BJ (cell line): ENCODE data around the gene EHBP1. TPM values are rescaled to one million over a fixed set of nuclear protein-coding genes. Genes with fewer than 3 reads are reported as not detected.

Experiments used
- CTCF ChIA-PET: fragments of 350-600 bp; formaldehyde crosslinking; extraction: SDS; loops from one replicate; lab custom pipeline; 2021; ENCODE audit warnings: antibody characterized with exemption, inconsistent platforms; lab: Yijun Ruan, JAX
- POLR2A ChIA-PET: fragments of 300-600 bp; sonication (Branson Sonifier 250); formaldehyde crosslinking; extraction: SDS; loops from one replicate; lab custom pipeline; 2021; ENCODE audit warnings: antibody characterized with exemption; lab: Charles Lee
- DNase-seq: peaks from one replicate; pipeline ENCODE4 v3.0.0-alpha.2; 2011; ENCODE audit warnings: low read depth
- H3K27me3 ChIP-seq: 2 replicates; pipeline ENCODE4 v1.6.0; 2011; ENCODE audit warnings: low read length; ENCODE audit not compliant: control insufficient read depth, insufficient read depth
- H3K36me3 ChIP-seq: 2 replicates; pipeline ENCODE4 v1.5.1; 2011; ENCODE audit warnings: low read length; ENCODE audit not compliant: control insufficient read depth, insufficient read depth
- H3K4me3 ChIP-seq: 2 replicates; pipeline ENCODE4 v1.5.1; 2011; ENCODE audit warnings: low read depth, mild to moderate bottlenecking, control low read depth, low read length
- polyA plus RNA-seq: library from polyadenylated mRNA; depleted of rRNA; stranded (reverse); fragments of >200 nt; gene quantifications from 2 replicates; pipeline ENCODE4 v1.2.3, GENCODE V29; 2011; rRNA removed
- small RNA-seq: library from RNA; depleted of rRNA; stranded (forward); fragments of <200 nt; gene quantifications from one replicate; pipeline ENCODE3, GENCODE V24; 2012; ENCODE audit warnings: low replicate concordance, low read depth; ENCODE audit not compliant: insufficient read length
- TF ChIP-seq, protein P1 (sequence below): IDR thresholded peaks from 2 replicates; pipeline ENCODE4 v1.5.1; 2011; ENCODE audit warnings: low read depth, mild to moderate bottlenecking, control low read depth, inconsistent platforms, low read length, moderate library complexity; ENCODE audit not compliant: insufficient read depth

EHBP1 gene
- polyA plus RNA-seq, 1 experiment = 43.8 TPM

DNA sequence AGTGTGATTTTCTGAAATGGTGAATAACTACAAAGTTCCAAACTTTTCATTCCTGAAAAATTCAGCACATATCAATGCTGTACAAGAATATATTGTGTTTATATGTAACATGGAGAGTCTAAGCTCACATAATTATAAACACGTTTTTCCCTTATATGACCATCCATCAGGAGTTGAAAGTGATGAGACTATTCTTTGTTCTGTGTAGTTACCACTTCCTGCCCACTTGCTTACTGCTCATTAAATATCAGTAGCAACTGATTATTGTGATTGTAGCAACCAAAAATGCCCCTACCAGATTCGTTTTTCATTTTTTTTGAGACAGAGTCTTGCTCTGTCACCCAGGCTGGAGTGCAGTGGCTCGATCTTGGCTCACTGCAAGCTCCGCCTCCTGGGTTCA lies 375.9 kb downstream of the EHBP1 start:
- DNase-seq = no peak
- CTCF ChIA-PET = no interaction called here
- POLR2A ChIA-PET = no interaction called here
- Histone ChIP-seq H3K27me3 (no peaks in the 10 kb centered on the region), H3K4me3 (no peak overlapping the region), H3K36me3 (no peaks in the 10 kb centered on the region)
- TF ChIP-seq, protein P1, sequence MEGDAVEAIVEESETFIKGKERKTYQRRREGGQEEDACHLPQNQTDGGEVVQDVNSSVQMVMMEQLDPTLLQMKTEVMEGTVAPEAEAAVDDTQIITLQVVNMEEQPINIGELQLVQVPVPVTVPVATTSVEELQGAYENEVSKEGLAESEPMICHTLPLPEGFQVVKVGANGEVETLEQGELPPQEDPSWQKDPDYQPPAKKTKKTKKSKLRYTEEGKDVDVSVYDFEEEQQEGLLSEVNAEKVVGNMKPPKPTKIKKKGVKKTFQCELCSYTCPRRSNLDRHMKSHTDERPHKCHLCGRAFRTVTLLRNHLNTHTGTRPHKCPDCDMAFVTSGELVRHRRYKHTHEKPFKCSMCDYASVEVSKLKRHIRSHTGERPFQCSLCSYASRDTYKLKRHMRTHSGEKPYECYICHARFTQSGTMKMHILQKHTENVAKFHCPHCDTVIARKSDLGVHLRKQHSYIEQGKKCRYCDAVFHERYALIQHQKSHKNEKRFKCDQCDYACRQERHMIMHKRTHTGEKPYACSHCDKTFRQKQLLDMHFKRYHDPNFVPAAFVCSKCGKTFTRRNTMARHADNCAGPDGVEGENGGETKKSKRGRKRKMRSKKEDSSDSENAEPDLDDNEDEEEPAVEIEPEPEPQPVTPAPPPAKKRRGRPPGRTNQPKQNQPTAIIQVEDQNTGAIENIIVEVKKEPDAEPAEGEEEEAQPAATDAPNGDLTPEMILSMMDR = no peak

DNA sequence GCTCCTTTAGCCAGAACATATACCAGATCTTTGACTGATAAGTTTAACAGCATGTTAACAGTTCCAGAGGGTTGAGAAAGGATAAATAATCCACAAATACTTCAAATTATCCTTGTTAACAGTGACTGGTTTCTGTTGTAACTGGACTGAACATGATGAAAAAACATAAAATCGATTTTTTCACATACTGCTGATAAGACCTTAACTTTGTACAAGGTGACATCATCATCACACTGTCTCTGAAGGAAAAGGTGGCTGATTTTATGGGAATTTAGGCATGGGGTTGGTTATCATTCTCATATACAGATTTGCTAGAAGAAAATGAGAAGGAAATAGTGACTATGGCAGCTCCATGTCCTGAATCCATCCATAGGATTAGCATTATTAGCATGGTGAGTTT lies 381.2 kb downstream of the EHBP1 start:
- no peak for DNase-seq
- H3K27me3 ChIP-seq = no peaks in the 10 kb centered on the region
- H3K36me3 ChIP-seq = no peaks in the 10 kb centered on the region
- ChIA-PET CTCF (no interaction called here), POLR2A (no interaction called here)
- H3K4me3 ChIP-seq = no peak overlapping the region
- TF ChIP-seq, protein P1 = no peak

DNA sequence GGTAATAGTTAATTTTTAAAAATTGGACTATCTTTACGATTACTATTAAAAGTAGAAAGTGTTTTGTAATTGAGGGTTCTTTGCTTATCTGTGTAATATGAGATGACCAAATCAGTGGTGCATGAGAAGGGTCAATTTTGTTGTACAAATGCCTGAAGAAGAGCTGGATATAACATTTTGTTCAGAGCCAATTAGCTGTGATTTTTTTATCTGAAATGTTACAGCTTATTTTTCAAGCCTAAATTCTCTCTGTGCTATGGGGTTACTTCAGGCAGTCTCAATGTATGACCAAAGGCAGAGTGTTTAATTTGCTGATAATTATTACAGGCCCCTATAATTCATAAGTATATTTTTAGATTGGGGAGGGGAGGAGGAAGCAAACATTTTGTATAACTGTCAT lies 386.9 kb downstream of the EHBP1 start:
- no peak overlapping the region for H3K4me3 ChIP-seq
- ChIA-PET POLR2A (no interaction called here), CTCF (no interaction called here)
- no peaks in the 10 kb centered on the region for H3K27me3 ChIP-seq
- H3K36me3 ChIP-seq = no peaks in the 10 kb centered on the region
- TF ChIP-seq, protein P1 = no peak
- no peak for DNase-seq

DNA sequence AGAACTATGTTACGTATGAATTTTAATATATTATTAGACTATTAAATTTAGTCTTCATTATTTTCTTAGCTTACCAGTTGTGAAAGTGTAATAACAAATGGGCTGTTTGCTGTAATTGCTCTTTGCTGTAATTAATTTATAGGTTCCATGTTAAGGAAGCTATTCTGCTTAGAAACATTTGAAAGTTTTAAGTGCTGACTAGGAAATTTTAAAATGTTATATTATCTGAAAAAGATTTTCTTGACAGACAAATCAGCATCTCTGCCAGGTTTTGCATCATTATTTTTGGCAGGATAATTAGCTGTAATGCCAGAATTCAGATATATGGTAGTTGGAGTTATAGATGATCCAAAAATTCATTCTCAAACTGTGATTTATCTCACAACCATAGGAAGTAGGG lies 387.3 kb downstream of the EHBP1 start:
- no peak for DNase-seq
- Histone ChIP-seq H3K27me3 (no peaks in the 10 kb centered on the region), H3K4me3 (no peak overlapping the region), H3K36me3 (no peaks in the 10 kb centered on the region)
- CTCF ChIA-PET = no interaction called here
- POLR2A ChIA-PET = no interaction called here
- TF ChIP-seq, protein P1 = no peak

DNA sequence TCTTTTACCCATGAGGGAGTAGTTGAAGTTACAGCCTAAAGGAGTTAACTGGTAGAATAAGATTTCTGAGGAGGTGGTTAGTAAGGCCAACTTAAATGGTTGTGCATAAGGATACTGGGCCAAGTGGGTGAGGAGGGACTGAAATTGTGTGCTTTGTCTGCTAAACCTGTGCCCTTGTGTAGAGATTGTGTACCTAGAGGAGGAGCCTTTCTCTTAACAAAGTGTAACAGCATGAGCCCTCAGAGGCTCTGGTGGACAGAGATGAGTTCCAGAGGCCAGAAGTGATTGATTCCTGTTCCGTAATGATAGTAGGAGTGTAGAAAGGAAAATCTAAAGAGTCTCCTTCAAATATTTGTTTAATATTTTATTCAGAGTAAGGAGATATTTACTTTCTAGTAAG lies 388.0 kb downstream of the EHBP1 start:
- no peaks in the 10 kb centered on the region for H3K27me3 ChIP-seq
- DNase-seq = no peak
- no peak overlapping the region for H3K4me3 ChIP-seq
- no peaks in the 10 kb centered on the region for H3K36me3 ChIP-seq
- TF ChIP-seq, protein P1 = no peak
- POLR2A ChIA-PET = no interaction called here
- CTCF ChIA-PET = no interaction called here

Small RNA genes within 50 kb of the gene (small RNA-seq; reads per million reads assigned to genes)
- not detected for gene RF00019

Other genes with a start within 250 kb of the EHBP1 start
- 2.8 and 4.8 TPM in 2 replicates for gene TMEM17, start 199.5 kb upstream of the EHBP1 start, polyA plus RNA-seq